ENCODE results near the gene MCC.

GRCh38 chr5:113054899-113055298 lies 433.4 kb downstream of the MCC start:
- TF ChIP-seq CTCF (IDR thresholded peaks at IDR 0.05) (no peak), POLR2A (IDR thresholded peaks at IDR 0.05) (no peak)

Data from thyroid gland (tissue), 4 donors.